Neural progenitor cell (in vitro differentiated cells): Measurements from ENCODE around the gene RPL7L1. TPM values are rescaled to one million over a fixed set of nuclear protein-coding genes. Genes with fewer than 3 reads are reported as not detected.
A peak's percentile ranks its signal among the peaks of the same experiment; 100 is the strongest.

Experiments
- DNase-seq: peaks from one replicate; pipeline ENCODE4 v3.0.0-alpha.2; 2016; ENCODE audit warnings: low spot score
- H2AFZ ChIP-seq: fragments of 200-600 bp; sonication (generic); replicated peaks from 2 replicates; pipeline ENCODE4 v1.6.1; 2016; ENCODE audit warnings: antibody characterized with exemption
- H3F3A ChIP-seq: fragments of 200-600 bp; sonication (generic); 2 replicates; pipeline ENCODE4 v1.6.1; 2016; ENCODE audit warnings: antibody characterized with exemption, low read depth
- H3K27ac ChIP-seq: fragments of 200-600 bp; sonication (generic); 2 replicates; pipeline ENCODE4 v1.5.1; 2016; ENCODE audit warnings: mild to moderate bottlenecking
- H3K27me3 ChIP-seq: fragments of 200-600 bp; sonication (generic); 2 replicates; pipeline ENCODE4 v1.6.1; 2016; ENCODE audit warnings: mild to moderate bottlenecking, moderate library complexity
- H3K36me3 ChIP-seq: fragments of 200-600 bp; sonication (generic); 2 replicates; pipeline ENCODE4 v1.5.1; 2016
- H3K4me1 ChIP-seq: fragments of 200-600 bp; sonication (generic); 2 replicates; pipeline ENCODE4 v1.6.1; 2016; ENCODE audit warnings: mixed run types
- H3K4me2 ChIP-seq: fragments of 200-600 bp; sonication (generic); 2 replicates; pipeline ENCODE4 v1.6.1; 2016
- H3K4me3 ChIP-seq: fragments of 200-600 bp; sonication (generic); 2 replicates; pipeline ENCODE4 v1.5.1; 2016
- H3K79me2 ChIP-seq: fragments of 200-600 bp; sonication (generic); 2 replicates; pipeline ENCODE4 v1.6.1; 2016; ENCODE audit warnings: low read depth
- H3K9ac ChIP-seq: fragments of 200-600 bp; sonication (generic); 2 replicates; pipeline ENCODE4 v1.6.1; 2016
- H3K9me3 ChIP-seq: fragments of 200-600 bp; sonication (generic); 2 replicates; pipeline ENCODE4 v1.5.1; 2016; ENCODE audit warnings: low read depth
- H4K20me1 ChIP-seq: fragments of 200-600 bp; sonication (generic); 2 replicates; pipeline ENCODE4 v1.6.1; 2016; ENCODE audit warnings: low read depth
- H3K27ac Mint-ChIP-seq: 3 replicates; pipeline ENCODE4 v1.8.0; 2021; ENCODE audit warnings: mixed read lengths
- H3K27me3 Mint-ChIP-seq: 2 replicates; pipeline ENCODE4 v1.8.0; 2022; ENCODE audit warnings: low read depth, mild to moderate bottlenecking, inconsistent platforms, moderate library complexity, mixed read lengths; ENCODE audit not compliant: insufficient read depth
- H3K36me3 Mint-ChIP-seq: 3 replicates; pipeline ENCODE4 v1.8.0; 2021; ENCODE audit warnings: mixed read lengths
- H3K4me1 Mint-ChIP-seq: 3 replicates; pipeline ENCODE4 v1.8.0; 2021; ENCODE audit warnings: mixed read lengths
- H3K4me3 Mint-ChIP-seq: 3 replicates; pipeline ENCODE4 v1.8.0; 2021; ENCODE audit warnings: mild to moderate bottlenecking, moderate library complexity, mixed read lengths
- H3K9me3 Mint-ChIP-seq: 3 replicates; pipeline ENCODE4 v1.8.0; 2020; ENCODE audit warnings: mixed read lengths
- EZH2 ChIP-seq: fragments of 200-600 bp; sonication (generic); IDR thresholded peaks from 2 replicates; pipeline ENCODE4 v1.6.1; 2017; ENCODE audit warnings: antibody characterized with exemption, mild to moderate bottlenecking, moderate library complexity
- EZH2phosphoT487 ChIP-seq: fragments of 200-600 bp; sonication (generic); IDR thresholded peaks from 2 replicates; pipeline ENCODE4 v1.6.1; 2017; ENCODE audit warnings: antibody characterized with exemption
- total RNA-seq: library from RNA; depleted of rRNA; stranded (reverse); fragments of >200 nt; gene quantifications from 2 replicates; pipeline ENCODE4 v1.2.3, GENCODE V29; 2015; ENCODE audit warnings: low replicate concordance
- TF ChIP-seq, protein P1 (sequence below): fragments of 200-600 bp; sonication (generic); IDR thresholded peaks from 2 replicates; pipeline ENCODE4 v1.5.1; 2017; ENCODE audit warnings: antibody characterized with exemption, mild to moderate bottlenecking

The RPL7L1 gene
- total RNA-seq, 1 donor from 2014 or later, result 106 TPM

DNA sequence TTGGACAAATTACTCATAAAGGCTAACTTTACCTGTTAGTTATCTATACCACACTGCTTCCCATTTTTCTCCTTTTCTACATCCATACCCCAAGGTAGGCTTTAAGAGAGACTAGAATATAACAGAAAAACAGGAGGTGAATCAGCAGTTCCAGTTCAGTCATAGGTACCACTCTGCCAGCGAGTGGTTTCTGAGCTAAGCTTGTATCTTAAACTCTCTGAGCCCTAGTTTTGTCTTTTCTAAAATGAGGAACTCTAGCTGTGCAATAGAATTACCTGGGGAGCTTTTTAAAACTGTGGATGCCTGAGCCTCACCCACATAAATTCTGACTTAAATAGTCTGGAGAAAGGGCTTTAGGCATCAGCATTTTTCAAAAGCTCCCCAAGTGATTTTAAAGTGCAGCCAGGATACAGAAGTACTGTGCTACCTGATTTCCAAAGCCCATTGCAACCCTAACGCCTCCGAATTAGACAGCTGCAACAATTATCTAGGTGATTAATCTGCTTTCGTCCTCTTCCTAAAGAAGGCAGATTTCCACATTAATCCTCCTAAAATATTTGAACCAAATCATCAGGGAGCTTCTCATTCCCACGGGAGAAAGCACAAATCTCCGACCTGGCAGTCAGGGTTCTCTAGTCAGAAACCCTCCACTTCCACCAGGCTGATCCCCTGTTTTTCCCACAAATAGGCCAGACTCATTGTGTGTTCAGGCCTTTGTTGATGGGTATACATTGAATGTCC lies 37.4 kb upstream of the RPL7L1 start:
- Histone ChIP-seq H4K20me1 (no peaks in the 10 kb centered on the region), H3F3A (peaks cover 13% of the 10 kb centered on the region), H3K9ac (no peak overlapping the region), H3K4me3 (no peak overlapping the region), H3K27me3 (no peaks in the 10 kb centered on the region), H3K79me2 (no peaks in the 10 kb centered on the region), H3K4me1 (peaks cover 13% of the 10 kb centered on the region), H3K9me3 (no peaks in the 10 kb centered on the region), H2AFZ (no peak overlapping the region), H3K27ac (peak overlapping the region; percentile 34), H3K4me2 (peak overlapping the region; percentile 49), H3K36me3 (no peaks in the 10 kb centered on the region)
- Mint-ChIP-seq H3K27ac (no peak overlapping the region), H3K36me3 (peaks cover 4% of the 10 kb centered on the region), H3K9me3 (no peaks in the 10 kb centered on the region), H3K4me3 (no peak overlapping the region), H3K27me3 (peaks cover 3% of the 10 kb centered on the region), H3K4me1 (peaks cover 6% of the 10 kb centered on the region)
- TF ChIP-seq EZH2phosphoT487 (no peak), EZH2 (no peak)
- TF ChIP-seq, protein P1, sequence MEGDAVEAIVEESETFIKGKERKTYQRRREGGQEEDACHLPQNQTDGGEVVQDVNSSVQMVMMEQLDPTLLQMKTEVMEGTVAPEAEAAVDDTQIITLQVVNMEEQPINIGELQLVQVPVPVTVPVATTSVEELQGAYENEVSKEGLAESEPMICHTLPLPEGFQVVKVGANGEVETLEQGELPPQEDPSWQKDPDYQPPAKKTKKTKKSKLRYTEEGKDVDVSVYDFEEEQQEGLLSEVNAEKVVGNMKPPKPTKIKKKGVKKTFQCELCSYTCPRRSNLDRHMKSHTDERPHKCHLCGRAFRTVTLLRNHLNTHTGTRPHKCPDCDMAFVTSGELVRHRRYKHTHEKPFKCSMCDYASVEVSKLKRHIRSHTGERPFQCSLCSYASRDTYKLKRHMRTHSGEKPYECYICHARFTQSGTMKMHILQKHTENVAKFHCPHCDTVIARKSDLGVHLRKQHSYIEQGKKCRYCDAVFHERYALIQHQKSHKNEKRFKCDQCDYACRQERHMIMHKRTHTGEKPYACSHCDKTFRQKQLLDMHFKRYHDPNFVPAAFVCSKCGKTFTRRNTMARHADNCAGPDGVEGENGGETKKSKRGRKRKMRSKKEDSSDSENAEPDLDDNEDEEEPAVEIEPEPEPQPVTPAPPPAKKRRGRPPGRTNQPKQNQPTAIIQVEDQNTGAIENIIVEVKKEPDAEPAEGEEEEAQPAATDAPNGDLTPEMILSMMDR, result no peak
- DNase-seq, result peak; percentile 25

- no peaks in the 10 kb centered on the region for H3K79me2 ChIP-seq
- peaks cover 3% of the 10 kb centered on the region for H3K27me3 Mint-ChIP-seq
- no peak for DNase-seq
Measured at GRCh38 chr6:42845327-42845694, 34.1 kb upstream of the RPL7L1 start.

GRCh38 chr6:42846505-42846904 lies 32.9 kb upstream of the RPL7L1 start:
- Histone ChIP-seq H3K27me3 (no peaks in the 10 kb centered on the region), H3K36me3 (no peaks in the 10 kb centered on the region), H3K4me2 (no peak overlapping the region), H4K20me1 (no peaks in the 10 kb centered on the region), H3K79me2 (no peaks in the 10 kb centered on the region), H3K4me3 (no peak overlapping the region), H3F3A (peaks cover 11% of the 10 kb centered on the region), H3K9ac (no peak overlapping the region), H3K27ac (no peak overlapping the region), H3K9me3 (no peaks in the 10 kb centered on the region), H2AFZ (no peak overlapping the region), H3K4me1 (peaks cover 11% of the 10 kb centered on the region)
- Mint-ChIP-seq H3K36me3 (peaks cover 4% of the 10 kb centered on the region), H3K4me1 (peaks cover 6% of the 10 kb centered on the region), H3K9me3 (no peaks in the 10 kb centered on the region), H3K27me3 (peaks cover 3% of the 10 kb centered on the region), H3K27ac (no peak overlapping the region), H3K4me3 (no peak overlapping the region)
- no peak for DNase-seq
- no peak for TF ChIP-seq EZH2phosphoT487
- TF ChIP-seq, protein P1, result no peak
- TF ChIP-seq EZH2, result no peak

More at GRCh38 chr6:42845327-42845694, 34.1 kb upstream of the RPL7L1 start:
- Mint-ChIP-seq H3K4me3 (no peak overlapping the region), H3K4me1 (peaks cover 6% of the 10 kb centered on the region), H3K27ac (no peak overlapping the region), H3K36me3 (peaks cover 4% of the 10 kb centered on the region), H3K9me3 (no peaks in the 10 kb centered on the region)
- Histone ChIP-seq H3K36me3 (no peaks in the 10 kb centered on the region), H3K4me3 (no peak overlapping the region), H2AFZ (no peak overlapping the region), H3K9me3 (no peaks in the 10 kb centered on the region), H3K4me2 (no peak overlapping the region), H3K4me1 (peaks cover 13% of the 10 kb centered on the region), H3K9ac (no peak overlapping the region), H3K27me3 (no peaks in the 10 kb centered on the region), H3K27ac (no peak overlapping the region), H4K20me1 (no peaks in the 10 kb centered on the region), H3F3A (peaks cover 13% of the 10 kb centered on the region)
- TF ChIP-seq, protein P1, result no peak
- TF ChIP-seq EZH2phosphoT487, result no peak
- no peak for TF ChIP-seq EZH2
